B cell (primary cell): Measurements from ENCODE around the gene ZFR2. TPM values are rescaled to one million over a fixed set of nuclear protein-coding genes. Genes with fewer than 3 reads are reported as not detected.

Source experiments
- ATAC-seq: fragments of 200-7000 bp; cut with Tn5 transposase; one replicate; pipeline ENCODE4 v1.10.0; 2021; ENCODE audit warnings: low read depth, mild to moderate bottlenecking, moderate number of reproducible peaks, moderate library complexity
- CTCF ChIA-PET: fragments of 350-600 bp; sonication (Branson Sonifier 250); formaldehyde crosslinking; loops from one replicate; lab custom pipeline; 2021; ENCODE audit warnings: antibody characterized with exemption, inconsistent platforms; lab: Charles Lee
- POLR2A ChIA-PET: fragments of 350-600 bp; sonication (Branson Sonifier 250); formaldehyde crosslinking; loops from one replicate; lab custom pipeline; 2021; ENCODE audit warnings: antibody characterized with exemption; lab: Charles Lee
- DNase-seq: peaks from one replicate; pipeline ENCODE4 v3.0.0; 2013
- H2AFZ ChIP-seq: 2 replicates; pipeline ENCODE4 v1.6.1; 2012; ENCODE audit warnings: mild to moderate bottlenecking, low read depth, low read length; ENCODE audit not compliant: insufficient read depth, poor library complexity, severe bottlenecking
- H3K27ac ChIP-seq, 2 donors: 1 replicate in 1 of 2; 2 replicates in 1 of 2; pipeline ENCODE4 v1.5.1; 2012 to 2013; ENCODE audit warnings: low read length in 2 of 2, mild to moderate bottlenecking in 2 of 2, moderate library complexity in 1 of 2
- H3K27me3 ChIP-seq, 4 experiments: fragments of 200-600 bp in 1 of 4; sonication (generic) in 1 of 4; replicated peaks in 1 of 4; 1 replicate in 2 of 4; 2 replicates in 2 of 4; pipeline versions ENCODE4 v1.6.1 to v1.7.0; 2013 to 2016; ENCODE audit warnings: low read length in 3 of 4, mild to moderate bottlenecking in 2 of 4, mixed read lengths in 1 of 4, moderate library complexity in 1 of 4; ENCODE audit not compliant: insufficient read depth in 4 of 4, control insufficient read depth in 3 of 4; ENCODE audit errors: control extremely low read depth in 1 of 4
- H3K36me3 ChIP-seq, 2 experiments: replicated peaks in 1 of 2; 1 replicate in 1 of 2; 2 replicates in 1 of 2; pipeline versions ENCODE4 v1.6.1 to v1.7.1; 2013; ENCODE audit warnings: low read length in 1 of 2; ENCODE audit not compliant: insufficient read depth in 2 of 2, control insufficient read depth in 1 of 2; ENCODE audit errors: control extremely low read depth in 1 of 2, extremely low read depth in 1 of 2
- H3K4me1 ChIP-seq, 2 donors: fragments of 200-600 bp in 1 of 2; sonication (generic) in 1 of 2; 1 replicate in 1 of 2; 2 replicates in 1 of 2; pipeline versions ENCODE4 v1.5.1 to v1.6.1; 2013 to 2017; ENCODE audit warnings: low read length in 2 of 2; ENCODE audit not compliant: control insufficient read depth in 2 of 2, insufficient read depth in 2 of 2
- H3K4me2 ChIP-seq: replicated peaks from 2 replicates; pipeline ENCODE3; 2012; ENCODE audit warnings: mild to moderate bottlenecking, low read depth, low read length; ENCODE audit not compliant: poor library complexity, severe bottlenecking
- H3K4me3 ChIP-seq, 5 experiments: fragments of 200-600 bp in 1 of 5; sonication (generic) in 1 of 5; 1 replicate in 3 of 5; 2 replicates in 2 of 5; pipeline versions ENCODE4 v1.5.1 to v1.7.0; 2011 to 2016; ENCODE audit warnings: low read length in 4 of 5, mild to moderate bottlenecking in 4 of 5, low read depth in 2 of 5, control low read depth in 1 of 5, moderate library complexity in 1 of 5; ENCODE audit not compliant: insufficient read depth in 1 of 5; ENCODE audit errors: control extremely low read depth in 1 of 5, extremely low read depth in 1 of 5
- H3K79me2 ChIP-seq: fragments of 200-600 bp; sonication (generic); one replicate; pipeline ENCODE4 v1.6.0; 2016; ENCODE audit warnings: low read length; ENCODE audit not compliant: control insufficient read depth, insufficient read depth
- H3K9ac ChIP-seq: fragments of 200-600 bp; sonication (generic); 2 replicates; pipeline ENCODE4 v1.6.1; 2017; ENCODE audit warnings: mild to moderate bottlenecking, low read length, moderate library complexity
- H3K9me3 ChIP-seq, 3 donors: one replicate each; pipeline versions ENCODE4 v1.6.1 to v1.7.1; 2013; ENCODE audit warnings: low read length in 2 of 3; ENCODE audit not compliant: control insufficient read depth in 2 of 3, insufficient read depth in 1 of 3; ENCODE audit errors: control extremely low read depth in 1 of 3
- H4K20me1 ChIP-seq: 2 replicates; pipeline ENCODE4 v1.6.0; 2012; ENCODE audit warnings: mild to moderate bottlenecking, low read length; ENCODE audit not compliant: insufficient read depth, control insufficient read depth, poor library complexity, severe bottlenecking
- H3K27ac Mint-ChIP-seq: one replicate; pipeline ENCODE4 v1.8.0; 2021; ENCODE audit warnings: mixed read lengths
- H3K27me3 Mint-ChIP-seq: one replicate; pipeline ENCODE4 v1.8.0; 2021; ENCODE audit warnings: mixed read lengths
- H3K4me1 Mint-ChIP-seq: one replicate; pipeline ENCODE4 v1.8.0; 2021; ENCODE audit warnings: mixed read lengths
- H3K4me3 Mint-ChIP-seq: one replicate; pipeline ENCODE4 v1.8.0; 2021; ENCODE audit warnings: mixed read lengths
- H3K9me3 Mint-ChIP-seq: one replicate; pipeline ENCODE4 v1.8.0; 2022; ENCODE audit warnings: mixed read lengths; ENCODE audit not compliant: insufficient read depth
- EZH2 ChIP-seq: IDR thresholded peaks from 2 replicates; pipeline ENCODE4 v1.6.1; 2012; ENCODE audit warnings: borderline replicate concordance, low read depth, mild to moderate bottlenecking, moderate library complexity, low read length; ENCODE audit not compliant: insufficient read depth, poor library complexity, severe bottlenecking
- WGBS: methylation state at CpG from one replicate; pipeline ENCODE4 v1.1.5; 2013; ENCODE audit warnings: missing lambda C conversion rate; ENCODE audit not compliant: insufficient coverage; 5-methylcytosine and 5-hydroxymethylcytosine counted together
- intact Hi-C: fragments of 100-400 bp; cut with micrococcal nuclease; formaldehyde crosslinking; loops from one replicate; pipeline ENCODE4 v1.10.0; 2022
- polyA plus RNA-seq: library from polyadenylated mRNA; depleted of rRNA; stranded (reverse); fragments of >200 nt; gene quantifications from 2 replicates; pipeline ENCODE4 v1.2.3, GENCODE V29; 2012
- total RNA-seq, 2 donors: library from RNA; stranded (reverse); fragments of 120-200 nt in 1 of 2; gene quantifications; 1 replicate in 1 of 2; 2 replicates in 1 of 2; pipeline versions ENCODE4 v1.2.3 to v1.2.4, GENCODE V29; 2013 to 2022
- TF ChIP-seq, protein P1 (sequence below): fragments of 200-600 bp; IDR thresholded peaks from one replicate; pipeline ENCODE4 v1.8.0; 2022; ENCODE audit warnings: antibody characterized with exemption, mild to moderate bottlenecking

Gene ZFR2
- total and polyA plus RNA-seq, 2 donors (not counting 1 experiment from before 2014, with no cell fraction given), result 0.36 to 0.39 TPM

DNA sequence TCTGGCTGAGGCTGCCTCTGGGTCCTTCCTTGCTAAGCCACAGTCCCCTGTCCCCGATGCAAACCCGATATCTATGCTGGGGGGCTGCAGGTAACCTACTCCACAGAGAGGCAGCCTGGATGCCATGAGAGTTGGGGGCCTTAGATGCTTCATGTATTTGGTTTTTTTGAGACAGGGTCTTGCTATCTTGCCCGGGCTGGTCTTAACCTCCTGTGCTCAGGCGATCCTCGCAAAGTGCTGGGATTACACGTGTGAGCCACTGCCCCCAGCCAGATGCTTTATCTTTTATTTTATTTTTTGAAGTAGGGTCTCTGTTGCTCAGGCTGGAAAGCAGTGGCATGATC, 13.2 kb upstream of the ZFR2 start:
- intact Hi-C loops, result no loop called here

DNA sequence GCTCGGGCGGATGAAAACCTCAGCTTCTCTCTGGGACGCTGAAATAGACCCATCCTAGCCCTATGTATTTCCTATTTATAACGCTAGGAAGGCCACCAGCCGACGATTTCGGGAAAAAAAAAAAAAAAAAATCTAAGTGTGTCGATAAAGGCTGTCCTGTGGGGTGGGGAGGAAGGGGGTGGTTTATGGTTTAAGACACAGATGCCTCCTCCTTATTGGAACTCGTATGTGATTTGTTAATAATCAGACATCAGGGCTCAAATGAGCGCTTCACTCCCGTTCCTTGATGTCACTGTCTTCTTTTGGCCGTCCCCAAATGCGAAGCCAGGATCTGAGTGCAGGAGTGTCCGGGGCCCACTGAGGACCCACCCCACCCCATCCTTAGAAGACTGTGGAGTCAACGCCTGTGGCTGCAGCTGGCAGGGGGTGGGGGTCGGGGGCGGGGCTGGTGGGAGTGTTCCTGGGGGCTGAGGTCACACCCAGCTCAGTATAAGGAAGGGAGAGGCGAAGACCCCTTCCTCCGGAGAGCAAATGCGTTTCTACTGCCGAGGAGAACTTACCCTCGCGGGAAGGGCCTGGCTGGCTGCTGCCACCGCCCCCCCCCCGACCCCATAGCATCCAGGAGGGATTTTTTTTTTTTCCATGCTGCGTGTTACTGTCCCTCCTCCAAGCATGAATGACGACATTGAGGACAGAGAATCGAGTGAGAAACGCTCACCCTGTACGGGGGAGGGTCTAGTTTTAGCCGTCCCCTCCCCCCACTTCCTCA, 12.6 kb upstream of the ZFR2 start:
- Histone ChIP-seq H3K4me3 (no peak overlapping the region), H3K9me3 (peaks cover 0 to 24% (median 0%) of the 10 kb centered on the region in 3 donors), H3K4me1 (peaks cover 10 to 13% of the 10 kb centered on the region in 2 donors), H3K4me2 (peak overlapping the region; percentile 38), H4K20me1 (no peaks in the 10 kb centered on the region), H3K27ac (no peak overlapping the region), H3K9ac (no peak overlapping the region), H3K79me2 (no peaks in the 10 kb centered on the region), H3K36me3 (no peaks in the 10 kb centered on the region), H3K27me3 (peaks cover 0 to 62% (median 15%) of the 10 kb centered on the region in 4 experiments), H2AFZ (no peak overlapping the region)
- TF ChIP-seq EZH2, result no peak
- TF ChIP-seq, protein P1, sequence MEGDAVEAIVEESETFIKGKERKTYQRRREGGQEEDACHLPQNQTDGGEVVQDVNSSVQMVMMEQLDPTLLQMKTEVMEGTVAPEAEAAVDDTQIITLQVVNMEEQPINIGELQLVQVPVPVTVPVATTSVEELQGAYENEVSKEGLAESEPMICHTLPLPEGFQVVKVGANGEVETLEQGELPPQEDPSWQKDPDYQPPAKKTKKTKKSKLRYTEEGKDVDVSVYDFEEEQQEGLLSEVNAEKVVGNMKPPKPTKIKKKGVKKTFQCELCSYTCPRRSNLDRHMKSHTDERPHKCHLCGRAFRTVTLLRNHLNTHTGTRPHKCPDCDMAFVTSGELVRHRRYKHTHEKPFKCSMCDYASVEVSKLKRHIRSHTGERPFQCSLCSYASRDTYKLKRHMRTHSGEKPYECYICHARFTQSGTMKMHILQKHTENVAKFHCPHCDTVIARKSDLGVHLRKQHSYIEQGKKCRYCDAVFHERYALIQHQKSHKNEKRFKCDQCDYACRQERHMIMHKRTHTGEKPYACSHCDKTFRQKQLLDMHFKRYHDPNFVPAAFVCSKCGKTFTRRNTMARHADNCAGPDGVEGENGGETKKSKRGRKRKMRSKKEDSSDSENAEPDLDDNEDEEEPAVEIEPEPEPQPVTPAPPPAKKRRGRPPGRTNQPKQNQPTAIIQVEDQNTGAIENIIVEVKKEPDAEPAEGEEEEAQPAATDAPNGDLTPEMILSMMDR, result no peak
- no peak for ATAC-seq
- 5% methylated on average over 12 of the region's 31 CpGs for WGBS
- POLR2A ChIA-PET, result interaction anchor here (0.6 kb wide), 1 partner anchor 140 kb away, joined by 3 read pairs; no protein-coding TSS in a partner anchor
- CTCF ChIA-PET, result no interaction called here
- H3K4me3 Mint-ChIP-seq, result no peak overlapping the region
- no peaks in the 10 kb centered on the region for H3K9me3 Mint-ChIP-seq
- peak; percentile 40 for DNase-seq
- intact Hi-C loops, result no loop called here
- H3K4me1 Mint-ChIP-seq, result peaks cover 12% of the 10 kb centered on the region
- no peak overlapping the region for H3K27ac Mint-ChIP-seq
- H3K27me3 Mint-ChIP-seq, result peaks cover 42% of the 10 kb centered on the region

More for the DNA sequence above, 13.2 kb upstream of the ZFR2 start:
- no peak for ATAC-seq
- H3K27ac Mint-ChIP-seq, result no peak overlapping the region
- peaks cover 0 to 62% (median 15%) of the 10 kb centered on the region in 4 experiments for H3K27me3 ChIP-seq
- H3K4me3 ChIP-seq, result no peak overlapping the region
- H3K9me3 ChIP-seq, result peaks cover 0 to 24% (median 0%) of the 10 kb centered on the region in 3 donors
- H3K27ac ChIP-seq, result no peak overlapping the region
- 47% methylated on average over 4 of the region's 6 CpGs for WGBS
- peak overlapping the region; percentile 38 for H3K4me2 ChIP-seq
- DNase-seq, result no peak
- TF ChIP-seq EZH2, result no peak
- TF ChIP-seq, protein P1, result no peak
- H3K79me2 ChIP-seq, result no peaks in the 10 kb centered on the region
- H3K9ac ChIP-seq, result no peak overlapping the region
- H3K36me3 ChIP-seq, result no peaks in the 10 kb centered on the region
- H3K4me1 Mint-ChIP-seq, result peaks cover 12% of the 10 kb centered on the region
- no peaks in the 10 kb centered on the region for H3K9me3 Mint-ChIP-seq
- H3K4me3 Mint-ChIP-seq, result peak overlapping the region; percentile 7
- ChIA-PET CTCF (no interaction called here), POLR2A (no interaction called here)
- peaks cover 10 to 13% of the 10 kb centered on the region in 2 donors for H3K4me1 ChIP-seq
- no peak overlapping the region for H2AFZ ChIP-seq
- no peaks in the 10 kb centered on the region for H4K20me1 ChIP-seq
- H3K27me3 Mint-ChIP-seq, result peaks cover 40% of the 10 kb centered on the region
